ENCODE measurements around the gene MYT1. TPM values are rescaled to one million over a fixed set of nuclear protein-coding genes. Genes with fewer than 3 reads are reported as not detected.

The MYT1 gene
- total and polyA plus RNA-seq, 2 of the 13 experiments (the other 11 are each of a cell fraction or from before 2014, with no cell fraction given) = 0.58 to 2.5 TPM

DNA sequence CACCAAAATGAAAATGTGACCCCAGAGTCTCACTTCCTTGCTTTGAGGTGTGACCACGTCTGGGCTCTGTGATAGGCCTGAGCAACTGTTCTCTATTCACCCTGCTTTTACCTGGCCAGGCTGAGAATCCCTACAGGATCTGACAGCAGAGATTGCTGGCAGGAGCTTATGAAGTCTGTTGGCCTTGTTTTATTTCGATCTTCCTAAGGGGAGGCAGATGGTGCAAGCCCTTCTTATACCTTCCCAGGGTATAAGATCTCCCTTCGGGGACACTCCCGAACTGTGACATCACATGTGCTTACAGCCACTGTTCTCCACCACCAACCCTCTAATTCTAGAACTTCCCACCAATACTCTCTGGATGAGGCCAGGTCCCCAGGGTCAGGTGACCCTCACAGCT lies 26.8 kb downstream of the MYT1 start (continued):
- TF ChIP-seq ZNF256 (CRISPR knock-in tag; conservative IDR thresholded peaks at IDR 0.05) (no peak), ATF7-NPFF (CRISPR knock-in tag; IDR thresholded peaks at IDR 0.05; ENCODE audit: low read depth) (no peak), ELF1 (CRISPR knock-in tag; IDR thresholded peaks at IDR 0.05) (no peak)
- TF ChIP-seq, protein P1, sequence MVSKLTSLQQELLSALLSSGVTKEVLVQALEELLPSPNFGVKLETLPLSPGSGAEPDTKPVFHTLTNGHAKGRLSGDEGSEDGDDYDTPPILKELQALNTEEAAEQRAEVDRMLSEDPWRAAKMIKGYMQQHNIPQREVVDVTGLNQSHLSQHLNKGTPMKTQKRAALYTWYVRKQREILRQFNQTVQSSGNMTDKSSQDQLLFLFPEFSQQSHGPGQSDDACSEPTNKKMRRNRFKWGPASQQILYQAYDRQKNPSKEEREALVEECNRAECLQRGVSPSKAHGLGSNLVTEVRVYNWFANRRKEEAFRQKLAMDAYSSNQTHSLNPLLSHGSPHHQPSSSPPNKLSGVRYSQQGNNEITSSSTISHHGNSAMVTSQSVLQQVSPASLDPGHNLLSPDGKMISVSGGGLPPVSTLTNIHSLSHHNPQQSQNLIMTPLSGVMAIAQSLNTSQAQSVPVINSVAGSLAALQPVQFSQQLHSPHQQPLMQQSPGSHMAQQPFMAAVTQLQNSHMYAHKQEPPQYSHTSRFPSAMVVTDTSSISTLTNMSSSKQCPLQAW (CRISPR knock-in tag; IDR thresholded peaks at IDR 0.05) = no peak
- TF ChIP-seq, protein P2, sequence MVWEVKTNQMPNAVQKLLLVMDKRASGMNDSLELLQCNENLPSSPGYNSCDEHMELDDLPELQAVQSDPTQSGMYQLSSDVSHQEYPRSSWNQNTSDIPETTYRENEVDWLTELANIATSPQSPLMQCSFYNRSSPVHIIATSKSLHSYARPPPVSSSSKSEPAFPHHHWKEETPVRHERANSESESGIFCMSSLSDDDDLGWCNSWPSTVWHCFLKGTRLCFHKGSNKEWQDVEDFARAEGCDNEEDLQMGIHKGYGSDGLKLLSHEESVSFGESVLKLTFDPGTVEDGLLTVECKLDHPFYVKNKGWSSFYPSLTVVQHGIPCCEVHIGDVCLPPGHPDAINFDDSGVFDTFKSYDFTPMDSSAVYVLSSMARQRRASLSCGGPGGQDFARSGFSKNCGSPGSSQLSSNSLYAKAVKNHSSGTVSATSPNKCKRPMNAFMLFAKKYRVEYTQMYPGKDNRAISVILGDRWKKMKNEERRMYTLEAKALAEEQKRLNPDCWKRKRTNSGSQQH (CRISPR knock-in tag; IDR thresholded peaks at IDR 0.05; ENCODE audit: low read depth) = no peak

DNA sequence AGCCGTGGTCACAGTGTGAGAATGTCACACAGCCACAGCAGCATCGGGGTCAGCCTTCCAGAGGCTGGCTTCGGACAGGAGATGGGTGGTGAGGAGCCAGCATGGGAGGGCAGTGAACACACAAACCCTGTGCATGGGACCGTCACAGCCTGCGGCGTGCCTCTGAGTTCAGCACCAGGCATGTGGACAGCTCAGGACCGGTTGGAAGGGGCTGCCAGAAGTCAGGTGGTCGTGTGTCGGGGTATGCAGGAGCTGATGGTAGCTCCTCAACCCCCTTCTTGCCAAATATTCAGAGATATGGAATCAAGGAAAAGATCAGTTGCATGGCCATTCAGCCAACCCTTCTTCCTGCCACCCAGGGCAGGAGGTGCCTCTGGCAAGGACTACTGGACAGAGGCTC lies 28.2 kb downstream of the MYT1 start:
- in situ Hi-C loops (cut with HindIII; ENCODE audit: extremely low pct_ligation_motif_present, low pct_unique_long_range_greater_than_20kb) (no loop called here), intact Hi-C loops (cut with micrococcal nuclease; ENCODE audit: unreplicated experiment) (no loop called here)
- H2AFZ ChIP-seq (ENCODE audit: low read length) = no peak overlapping the region
- H3K79me2 ChIP-seq (ENCODE audit: insufficient read depth, low read length) = no peaks in the 10 kb centered on the region
- H3K9me3 ChIP-seq (ENCODE audit: low read length) = no peaks in the 10 kb centered on the region
- ChIA-PET POLR2A (no interaction called here), CTCF (ENCODE audit: low intra/inter-chr PET ratio, low total read pairs) (no interaction called here)
- no peaks in the 10 kb centered on the region for H3K36me3 ChIP-seq (replicated peaks in 1 of 2; ENCODE audit: control insufficient read depth in 1 of 2, insufficient read depth in 2 of 2, low read length in 2 of 2)
- no peaks in the 10 kb centered on the region for H4K20me1 ChIP-seq (ENCODE audit: insufficient read depth, low read length)
- ATAC-seq (no peak), FAIRE-seq (no peak), DNase-seq (ENCODE audit: low spot score) (no peak)
- no peak overlapping the region for H3K4me3 ChIP-seq (replicated peaks in 1 of 3; ENCODE audit: insufficient read depth in 1 of 3, low read depth in 2 of 3, low read length in 3 of 3)
- no peak overlapping the region for H3K4me2 ChIP-seq (ENCODE audit: low read depth, low read length)
- H3K4me1 ChIP-seq (ENCODE audit: insufficient read depth, low read length) = peaks cover 40% of the 10 kb centered on the region
- 37% methylated on average over 9 of the region's 9 CpGs for WGBS (ENCODE audit: low lambda C conversion rate)
- no peak overlapping the region for H3K9ac ChIP-seq (ENCODE audit: insufficient read depth, low read depth, low read length)
- peaks cover 5 to 29% of the 10 kb centered on the region in 2 experiments; a peak in 4 of 5 replicates for H3K27me3 ChIP-seq (ENCODE audit: control insufficient read depth in 1 of 2, insufficient read depth in 2 of 2, low read length in 2 of 2)
- no peak overlapping the region for H3K27ac ChIP-seq (ENCODE audit: extremely low read length, insufficient read depth, low read length)
- no TSS peak for BruUV-seq (replicated peaks)
- TF ChIP-seq, protein P3, sequence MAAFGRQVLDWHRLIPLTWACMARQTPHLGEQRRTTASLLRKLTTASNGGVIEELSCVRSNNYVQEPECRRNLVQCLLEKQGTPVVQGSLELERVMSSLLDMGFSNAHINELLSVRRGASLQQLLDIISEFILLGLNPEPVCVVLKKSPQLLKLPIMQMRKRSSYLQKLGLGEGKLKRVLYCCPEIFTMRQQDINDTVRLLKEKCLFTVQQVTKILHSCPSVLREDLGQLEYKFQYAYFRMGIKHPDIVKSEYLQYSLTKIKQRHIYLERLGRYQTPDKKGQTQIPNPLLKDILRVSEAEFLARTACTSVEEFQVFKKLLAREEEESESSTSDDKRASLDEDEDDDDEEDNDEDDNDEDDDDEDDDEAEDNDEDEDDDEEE (CRISPR knock-in tag; IDR thresholded peaks at IDR 0.05) = peak; percentile 63; the same call in 1 of the 2 replicates
- TF ChIP-seq BORCS8-MEF2B (CRISPR knock-in tag; IDR thresholded peaks at IDR 0.05) (peak; percentile 79), THYN1 (CRISPR knock-in tag; IDR thresholded peaks at IDR 0.05; ENCODE audit: borderline replicate concordance, low read depth) (no peak), MIER2 (CRISPR knock-in tag; IDR thresholded peaks at IDR 0.05) (peak; percentile 98), NFIC (IDR thresholded peaks at IDR 0.05; ENCODE audit: low read length) (no peak), ZNF251 (CRISPR knock-in tag; IDR thresholded peaks at IDR 0.05) (no peak), CBX2 (IDR thresholded peaks at IDR 0.05; ENCODE audit: low read depth, low read length) (no peak), CBX2 (CRISPR knock-in tag; IDR thresholded peaks at IDR 0.05; ENCODE audit: low read depth) (no peak)
- TF ChIP-seq, protein P4, sequence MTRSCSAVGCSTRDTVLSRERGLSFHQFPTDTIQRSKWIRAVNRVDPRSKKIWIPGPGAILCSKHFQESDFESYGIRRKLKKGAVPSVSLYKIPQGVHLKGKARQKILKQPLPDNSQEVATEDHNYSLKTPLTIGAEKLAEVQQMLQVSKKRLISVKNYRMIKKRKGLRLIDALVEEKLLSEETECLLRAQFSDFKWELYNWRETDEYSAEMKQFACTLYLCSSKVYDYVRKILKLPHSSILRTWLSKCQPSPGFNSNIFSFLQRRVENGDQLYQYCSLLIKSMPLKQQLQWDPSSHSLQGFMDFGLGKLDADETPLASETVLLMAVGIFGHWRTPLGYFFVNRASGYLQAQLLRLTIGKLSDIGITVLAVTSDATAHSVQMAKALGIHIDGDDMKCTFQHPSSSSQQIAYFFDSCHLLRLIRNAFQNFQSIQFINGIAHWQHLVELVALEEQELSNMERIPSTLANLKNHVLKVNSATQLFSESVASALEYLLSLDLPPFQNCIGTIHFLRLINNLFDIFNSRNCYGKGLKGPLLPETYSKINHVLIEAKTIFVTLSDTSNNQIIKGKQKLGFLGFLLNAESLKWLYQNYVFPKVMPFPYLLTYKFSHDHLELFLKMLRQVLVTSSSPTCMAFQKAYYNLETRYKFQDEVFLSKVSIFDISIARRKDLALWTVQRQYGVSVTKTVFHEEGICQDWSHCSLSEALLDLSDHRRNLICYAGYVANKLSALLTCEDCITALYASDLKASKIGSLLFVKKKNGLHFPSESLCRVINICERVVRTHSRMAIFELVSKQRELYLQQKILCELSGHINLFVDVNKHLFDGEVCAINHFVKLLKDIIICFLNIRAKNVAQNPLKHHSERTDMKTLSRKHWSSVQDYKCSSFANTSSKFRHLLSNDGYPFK (CRISPR knock-in tag; IDR thresholded peaks at IDR 0.05; ENCODE audit: borderline replicate concordance) = 0 out of 2 replicates have a peak, but pooled peaks have one; percentile 37

All from HepG2 (cell line).